Panc1 (cell line): ENCODE data around the gene LMF1. TPM values are rescaled to one million over a fixed set of nuclear protein-coding genes. Genes with fewer than 3 reads are reported as not detected.

Source experiments
- ATAC-seq: fragments of 200-7000 bp; cut with Tn5 transposase; 2 replicates; pipeline ENCODE4 v1.9.1; 2020; ENCODE audit warnings: mild to moderate bottlenecking, moderate library complexity
- BruUV-seq: library from RNA; stranded (reverse); fragments of 400-500 nt; replicated peaks from 2 replicates; lab custom pipeline; 2021; lab: Mats Ljungman, UMichigan
- CTCF ChIA-PET: fragments of 300-600 bp; sonication (Branson Sonifier 250); formaldehyde crosslinking; loops from one replicate; lab custom pipeline; 2022; ENCODE audit warnings: antibody characterized with exemption; lab: Charles Lee
- POLR2A ChIA-PET: fragments of 300-600 bp; sonication (Branson Sonifier 250); formaldehyde crosslinking; loops from one replicate; lab custom pipeline; 2022; ENCODE audit warnings: antibody characterized with exemption; lab: Charles Lee
- DNase-seq: peaks from one replicate; pipeline ENCODE4 v3.0.0-alpha.2; 2010; ENCODE audit warnings: low read depth, low spot score
- H3K27ac ChIP-seq: 2 replicates; pipeline ENCODE4 v1.5.1; 2011; ENCODE audit warnings: mild to moderate bottlenecking, low read length, inconsistent platforms
- H3K27me3 ChIP-seq: fragments of 200-500 bp; sonication (Bioruptor generic); 2 replicates; pipeline ENCODE4 v1.6.0; 2014; ENCODE audit warnings: low read length, inconsistent platforms; ENCODE audit not compliant: control insufficient read depth, insufficient read depth
- H3K36me3 ChIP-seq: fragments of 200-500 bp; sonication (Bioruptor generic); 2 replicates; pipeline ENCODE4 v1.5.1; 2014; ENCODE audit warnings: inconsistent platforms, mild to moderate bottlenecking, low read length, moderate library complexity; ENCODE audit not compliant: control insufficient read depth, insufficient read depth
- H3K4me1 ChIP-seq: 2 replicates; pipeline ENCODE4 v1.5.1; 2011; ENCODE audit warnings: inconsistent platforms, mild to moderate bottlenecking, low read length, moderate library complexity; ENCODE audit not compliant: control insufficient read depth, insufficient read depth
- H3K4me3 ChIP-seq, 2 experiments: 2 replicates each; pipeline ENCODE4 v1.5.1; 2011 to 2012; ENCODE audit warnings: low read depth in 2 of 2, low read length in 2 of 2, mild to moderate bottlenecking in 2 of 2, inconsistent platforms in 1 of 2, moderate library complexity in 1 of 2
- H3K9me3 ChIP-seq: fragments of 200-500 bp; sonication (Bioruptor generic); 2 replicates; pipeline ENCODE4 v1.5.1; 2014; ENCODE audit warnings: low read depth, mild to moderate bottlenecking, inconsistent platforms, low read length, moderate library complexity; ENCODE audit not compliant: control insufficient read depth, insufficient read depth
- CTCF ChIP-seq: fragments of 450-650 bp; IDR thresholded peaks from 2 replicates; pipeline ENCODE4 v1.5.1; 2017; ENCODE audit warnings: mild to moderate bottlenecking
- POLR2AphosphoS5 ChIP-seq: IDR thresholded peaks from 2 replicates; pipeline ENCODE4 v1.6.1; 2012; ENCODE audit warnings: mild to moderate bottlenecking, low read depth, low read length, moderate library complexity
- SIN3A ChIP-seq: IDR thresholded peaks from 2 replicates; pipeline ENCODE4 v1.6.1; 2012; ENCODE audit warnings: low read depth, mild to moderate bottlenecking, low read length, moderate library complexity, borderline replicate concordance; ENCODE audit not compliant: insufficient read depth
- TCF7L2 ChIP-seq: IDR thresholded peaks from 2 replicates; pipeline ENCODE4 v1.6.1; 2011; ENCODE audit warnings: mild to moderate bottlenecking, low read depth, low read length, inconsistent platforms
- in situ Hi-C: cut with HindIII; loops from 2 replicates; pipeline ENCODE4 v1.10.0; 2016; ENCODE audit warnings: low sequenced_read_pairs, low pct_unique_long_range_greater_than_20kb
- intact Hi-C: fragments of 100-400 bp; cut with micrococcal nuclease; formaldehyde crosslinking; loops from one replicate; pipeline ENCODE4 v1.10.0; 2022; ENCODE audit not compliant: unreplicated experiment
- total RNA-seq: library from RNA; stranded (reverse); gene quantifications from one replicate; pipeline ENCODE4 v1.2.1, GENCODE V29; 2021; ENCODE audit not compliant: unreplicated experiment
- TF ChIP-seq, protein P1 (sequence below), 2 experiments: IDR thresholded peaks; 2 replicates each; pipeline ENCODE4 v1.6.1; 2011 to 2012; ENCODE audit warnings: low read depth in 2 of 2, control low read depth in 1 of 2, low read length in 1 of 2, mild to moderate bottlenecking in 1 of 2, moderate library complexity in 1 of 2; ENCODE audit not compliant: insufficient read depth in 1 of 2

LMF1 gene
- total RNA-seq, 1 experiment from 2014 or later: 24.3 TPM

GRCh38 chr16:851209-851810, 119.5 kb downstream of the LMF1 start:
- Histone ChIP-seq H3K4me1 (no peaks in the 10 kb centered on the region), H3K27ac (no peak overlapping the region), H3K27me3 (no peaks in the 10 kb centered on the region), H3K9me3 (no peaks in the 10 kb centered on the region), H3K4me3 (no peak overlapping the region), H3K36me3 (no peaks in the 10 kb centered on the region)
- in situ Hi-C loops (no loop called here), intact Hi-C loops (no loop called here)
- DNase-seq: no peak
- ChIA-PET CTCF (no interaction called here), POLR2A (no interaction called here)
- no peak for ATAC-seq
- no TSS peak for BruUV-seq
- no peak for TF ChIP-seq POLR2AphosphoS5
- no peak for TF ChIP-seq TCF7L2
- TF ChIP-seq, protein P1, sequence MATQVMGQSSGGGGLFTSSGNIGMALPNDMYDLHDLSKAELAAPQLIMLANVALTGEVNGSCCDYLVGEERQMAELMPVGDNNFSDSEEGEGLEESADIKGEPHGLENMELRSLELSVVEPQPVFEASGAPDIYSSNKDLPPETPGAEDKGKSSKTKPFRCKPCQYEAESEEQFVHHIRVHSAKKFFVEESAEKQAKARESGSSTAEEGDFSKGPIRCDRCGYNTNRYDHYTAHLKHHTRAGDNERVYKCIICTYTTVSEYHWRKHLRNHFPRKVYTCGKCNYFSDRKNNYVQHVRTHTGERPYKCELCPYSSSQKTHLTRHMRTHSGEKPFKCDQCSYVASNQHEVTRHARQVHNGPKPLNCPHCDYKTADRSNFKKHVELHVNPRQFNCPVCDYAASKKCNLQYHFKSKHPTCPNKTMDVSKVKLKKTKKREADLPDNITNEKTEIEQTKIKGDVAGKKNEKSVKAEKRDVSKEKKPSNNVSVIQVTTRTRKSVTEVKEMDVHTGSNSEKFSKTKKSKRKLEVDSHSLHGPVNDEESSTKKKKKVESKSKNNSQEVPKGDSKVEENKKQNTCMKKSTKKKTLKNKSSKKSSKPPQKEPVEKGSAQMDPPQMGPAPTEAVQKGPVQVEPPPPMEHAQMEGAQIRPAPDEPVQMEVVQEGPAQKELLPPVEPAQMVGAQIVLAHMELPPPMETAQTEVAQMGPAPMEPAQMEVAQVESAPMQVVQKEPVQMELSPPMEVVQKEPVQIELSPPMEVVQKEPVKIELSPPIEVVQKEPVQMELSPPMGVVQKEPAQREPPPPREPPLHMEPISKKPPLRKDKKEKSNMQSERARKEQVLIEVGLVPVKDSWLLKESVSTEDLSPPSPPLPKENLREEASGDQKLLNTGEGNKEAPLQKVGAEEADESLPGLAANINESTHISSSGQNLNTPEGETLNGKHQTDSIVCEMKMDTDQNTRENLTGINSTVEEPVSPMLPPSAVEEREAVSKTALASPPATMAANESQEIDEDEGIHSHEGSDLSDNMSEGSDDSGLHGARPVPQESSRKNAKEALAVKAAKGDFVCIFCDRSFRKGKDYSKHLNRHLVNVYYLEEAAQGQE (IDR thresholded peaks at IDR 0.05; ENCODE audit: insufficient read depth in 1 of 2, low read depth in 2 of 2, low read length in 1 of 2): no peak
- TF ChIP-seq CTCF: no peak
- TF ChIP-seq SIN3A: no peak

- ATAC-seq: no peak
- Histone ChIP-seq H3K36me3 (no peaks in the 10 kb centered on the region), H3K4me1 (no peaks in the 10 kb centered on the region), H3K4me3 (no peak overlapping the region), H3K9me3 (no peaks in the 10 kb centered on the region), H3K27me3 (no peaks in the 10 kb centered on the region), H3K27ac (no peak overlapping the region)
- DNase-seq: no peak
- TF ChIP-seq CTCF (no peak), TCF7L2 (no peak), POLR2AphosphoS5 (no peak), SIN3A (no peak)
- TF ChIP-seq, protein P1 (IDR thresholded peaks at IDR 0.05; ENCODE audit: insufficient read depth in 1 of 2, low read depth in 2 of 2, low read length in 1 of 2): no peak
- BruUV-seq: no TSS peak
- POLR2A ChIA-PET: no interaction called here
- intact Hi-C loops (no loop called here), in situ Hi-C loops (no loop called here)
- CTCF ChIA-PET: no interaction called here
Measured at GRCh38 chr16:850668-851067, 120.1 kb downstream of the LMF1 start.
